GM20431 (cell line): ENCODE data around the gene GFRA1.

Experiments
- in situ Hi-C: fragments of 300-500 bp; cut with MseI, MboI; formaldehyde crosslinking; loops from one replicate; pipeline ENCODE4 v1.15.0; 2020; ENCODE audit warnings: low sequenced_read_pairs; ENCODE audit not compliant: unreplicated experiment

The GFRA1 gene

GRCh38 chr10:116138897-116139296, 134.1 kb downstream of the GFRA1 start:
- in situ Hi-C loops = no loop called here

- in situ Hi-C loops = no loop called here
These were observed 136.7 kb downstream of the GFRA1 start for GRCh38 chr10:116136261-116136660.

GRCh38 chr10:116134322-116134721, 138.7 kb downstream of the GFRA1 start:
- in situ Hi-C loops = no loop called here

GRCh38 chr10:116133634-116134033, 139.4 kb downstream of the GFRA1 start:
- in situ Hi-C loops = no loop called here

GRCh38 chr10:116132780-116133399, 140.1 kb downstream of the GFRA1 start:
- in situ Hi-C loops = no loop called here

- in situ Hi-C loops = no loop called here
These were observed 143.0 kb downstream of the GFRA1 start for GRCh38 chr10:116130006-116130405.

GRCh38 chr10:116126954-116127695, 145.9 kb downstream of the GFRA1 start:
- in situ Hi-C loops = no loop called here

GRCh38 chr10:116126239-116126638, 146.8 kb downstream of the GFRA1 start:
- in situ Hi-C loops = no loop called here

- in situ Hi-C loops = no loop called here
These were observed 147.8 kb downstream of the GFRA1 start for GRCh38 chr10:116125180-116125579.

- in situ Hi-C loops = no loop called here
These were observed 148.2 kb downstream of the GFRA1 start for GRCh38 chr10:116124777-116125176.

GRCh38 chr10:116122664-116123063, 150.3 kb downstream of the GFRA1 start:
- in situ Hi-C loops = no loop called here

GRCh38 chr10:116121640-116122525, 151.1 kb downstream of the GFRA1 start:
- in situ Hi-C loops = no loop called here

- in situ Hi-C loops = no loop called here
These were observed 152.1 kb downstream of the GFRA1 start for GRCh38 chr10:116120688-116121455.

- in situ Hi-C loops = no loop called here
These were observed 154.2 kb downstream of the GFRA1 start for GRCh38 chr10:116118847-116119246.

- in situ Hi-C loops = no loop called here
These were observed 157.2 kb downstream of the GFRA1 start for GRCh38 chr10:116115797-116116196.

- in situ Hi-C loops = no loop called here
These were observed 157.9 kb downstream of the GFRA1 start for GRCh38 chr10:116115036-116115641.

- in situ Hi-C loops = no loop called here
These were observed 159.1 kb downstream of the GFRA1 start for GRCh38 chr10:116113721-116114501.

GRCh38 chr10:116112232-116113231, 160.5 kb downstream of the GFRA1 start:
- in situ Hi-C loops = no loop called here
